B cell (primary cell): ENCODE data around the gene LRCH1. TPM values are rescaled to one million over a fixed set of nuclear protein-coding genes. Genes with fewer than 3 reads are reported as not detected.

Experiments
- ATAC-seq: fragments of 200-7000 bp; cut with Tn5 transposase; one replicate; pipeline ENCODE4 v1.10.0; 2021; ENCODE audit warnings: low read depth, mild to moderate bottlenecking, moderate number of reproducible peaks, moderate library complexity
- CTCF ChIA-PET: fragments of 350-600 bp; sonication (Branson Sonifier 250); formaldehyde crosslinking; loops from one replicate; lab custom pipeline; 2021; ENCODE audit warnings: antibody characterized with exemption, inconsistent platforms; lab: Charles Lee
- POLR2A ChIA-PET: fragments of 350-600 bp; sonication (Branson Sonifier 250); formaldehyde crosslinking; loops from one replicate; lab custom pipeline; 2021; ENCODE audit warnings: antibody characterized with exemption; lab: Charles Lee
- DNase-seq: peaks from one replicate; pipeline ENCODE4 v3.0.0; 2013
- H2AFZ ChIP-seq: 2 replicates; pipeline ENCODE4 v1.6.1; 2012; ENCODE audit warnings: mild to moderate bottlenecking, low read depth, low read length; ENCODE audit not compliant: insufficient read depth, poor library complexity, severe bottlenecking
- H3K27ac ChIP-seq, 2 donors: 1 replicate in 1 of 2; 2 replicates in 1 of 2; pipeline ENCODE4 v1.5.1; 2012 to 2013; ENCODE audit warnings: low read length in 2 of 2, mild to moderate bottlenecking in 2 of 2, moderate library complexity in 1 of 2
- H3K27me3 ChIP-seq, 4 experiments: fragments of 200-600 bp in 1 of 4; sonication (generic) in 1 of 4; replicated peaks in 1 of 4; 1 replicate in 2 of 4; 2 replicates in 2 of 4; pipeline versions ENCODE4 v1.6.1 to v1.7.0; 2013 to 2016; ENCODE audit warnings: low read length in 3 of 4, mild to moderate bottlenecking in 2 of 4, mixed read lengths in 1 of 4, moderate library complexity in 1 of 4; ENCODE audit not compliant: insufficient read depth in 4 of 4, control insufficient read depth in 3 of 4; ENCODE audit errors: control extremely low read depth in 1 of 4
- H3K36me3 ChIP-seq, 2 experiments: replicated peaks in 1 of 2; 1 replicate in 1 of 2; 2 replicates in 1 of 2; pipeline versions ENCODE4 v1.6.1 to v1.7.1; 2013; ENCODE audit warnings: low read length in 1 of 2; ENCODE audit not compliant: insufficient read depth in 2 of 2, control insufficient read depth in 1 of 2; ENCODE audit errors: control extremely low read depth in 1 of 2, extremely low read depth in 1 of 2
- H3K4me1 ChIP-seq, 2 donors: fragments of 200-600 bp in 1 of 2; sonication (generic) in 1 of 2; 1 replicate in 1 of 2; 2 replicates in 1 of 2; pipeline versions ENCODE4 v1.5.1 to v1.6.1; 2013 to 2017; ENCODE audit warnings: low read length in 2 of 2; ENCODE audit not compliant: control insufficient read depth in 2 of 2, insufficient read depth in 2 of 2
- H3K4me2 ChIP-seq: replicated peaks from 2 replicates; pipeline ENCODE3; 2012; ENCODE audit warnings: mild to moderate bottlenecking, low read depth, low read length; ENCODE audit not compliant: poor library complexity, severe bottlenecking
- H3K4me3 ChIP-seq, 5 experiments: fragments of 200-600 bp in 1 of 5; sonication (generic) in 1 of 5; 1 replicate in 3 of 5; 2 replicates in 2 of 5; pipeline versions ENCODE4 v1.5.1 to v1.7.0; 2011 to 2016; ENCODE audit warnings: low read length in 4 of 5, mild to moderate bottlenecking in 4 of 5, low read depth in 2 of 5, control low read depth in 1 of 5, moderate library complexity in 1 of 5; ENCODE audit not compliant: insufficient read depth in 1 of 5; ENCODE audit errors: control extremely low read depth in 1 of 5, extremely low read depth in 1 of 5
- H3K79me2 ChIP-seq: fragments of 200-600 bp; sonication (generic); one replicate; pipeline ENCODE4 v1.6.0; 2016; ENCODE audit warnings: low read length; ENCODE audit not compliant: control insufficient read depth, insufficient read depth
- H3K9ac ChIP-seq: fragments of 200-600 bp; sonication (generic); 2 replicates; pipeline ENCODE4 v1.6.1; 2017; ENCODE audit warnings: mild to moderate bottlenecking, low read length, moderate library complexity
- H3K9me3 ChIP-seq, 3 donors: one replicate each; pipeline versions ENCODE4 v1.6.1 to v1.7.1; 2013; ENCODE audit warnings: low read length in 2 of 3; ENCODE audit not compliant: control insufficient read depth in 2 of 3, insufficient read depth in 1 of 3; ENCODE audit errors: control extremely low read depth in 1 of 3
- H4K20me1 ChIP-seq: 2 replicates; pipeline ENCODE4 v1.6.0; 2012; ENCODE audit warnings: mild to moderate bottlenecking, low read length; ENCODE audit not compliant: insufficient read depth, control insufficient read depth, poor library complexity, severe bottlenecking
- H3K27ac Mint-ChIP-seq: one replicate; pipeline ENCODE4 v1.8.0; 2021; ENCODE audit warnings: mixed read lengths
- H3K27me3 Mint-ChIP-seq: one replicate; pipeline ENCODE4 v1.8.0; 2021; ENCODE audit warnings: mixed read lengths
- H3K4me1 Mint-ChIP-seq: one replicate; pipeline ENCODE4 v1.8.0; 2021; ENCODE audit warnings: mixed read lengths
- H3K4me3 Mint-ChIP-seq: one replicate; pipeline ENCODE4 v1.8.0; 2021; ENCODE audit warnings: mixed read lengths
- H3K9me3 Mint-ChIP-seq: one replicate; pipeline ENCODE4 v1.8.0; 2022; ENCODE audit warnings: mixed read lengths; ENCODE audit not compliant: insufficient read depth
- CTCF ChIP-seq: fragments of 200-600 bp; IDR thresholded peaks from one replicate; pipeline ENCODE4 v1.8.0; 2022; ENCODE audit warnings: antibody characterized with exemption, mild to moderate bottlenecking
- EZH2 ChIP-seq: IDR thresholded peaks from 2 replicates; pipeline ENCODE4 v1.6.1; 2012; ENCODE audit warnings: borderline replicate concordance, low read depth, mild to moderate bottlenecking, moderate library complexity, low read length; ENCODE audit not compliant: insufficient read depth, poor library complexity, severe bottlenecking
- WGBS: methylation state at CpG from one replicate; pipeline ENCODE4 v1.1.5; 2013; ENCODE audit warnings: missing lambda C conversion rate; ENCODE audit not compliant: insufficient coverage; 5-methylcytosine and 5-hydroxymethylcytosine counted together
- intact Hi-C: fragments of 100-400 bp; cut with micrococcal nuclease; formaldehyde crosslinking; loops from one replicate; pipeline ENCODE4 v1.10.0; 2022
- polyA plus RNA-seq: library from polyadenylated mRNA; depleted of rRNA; stranded (reverse); fragments of >200 nt; gene quantifications from 2 replicates; pipeline ENCODE4 v1.2.3, GENCODE V29; 2012
- total RNA-seq, 2 donors: library from RNA; stranded (reverse); fragments of 120-200 nt in 1 of 2; gene quantifications; 1 replicate in 1 of 2; 2 replicates in 1 of 2; pipeline versions ENCODE4 v1.2.3 to v1.2.4, GENCODE V29; 2013 to 2022

Gene LRCH1
- total and polyA plus RNA-seq, 2 donors (not counting 1 experiment from before 2014, with no cell fraction given), result 13.0 to 50.3 TPM

GRCh38 chr13:46507981-46508380 is 45.0 kb upstream of the LRCH1 start:
- no peaks in the 10 kb centered on the region for H3K9me3 ChIP-seq
- H3K27ac ChIP-seq, result no peak overlapping the region
- intact Hi-C loops, result no loop called here
- Mint-ChIP-seq H3K27me3 (peaks cover 3% of the 10 kb centered on the region), H3K27ac (no peak overlapping the region), H3K4me3 (no peak overlapping the region), H3K9me3 (no peaks in the 10 kb centered on the region), H3K4me1 (peaks cover 2% of the 10 kb centered on the region)
- CTCF ChIA-PET, result interaction anchor here (1.0 kb wide), 1 partner anchor 44 kb away, joined by 3 read pairs; no protein-coding TSS in a partner anchor
- POLR2A ChIA-PET, result no interaction called here
- no peak overlapping the region for H2AFZ ChIP-seq
- H3K9ac ChIP-seq, result no peak overlapping the region
- no peaks in the 10 kb centered on the region for H3K79me2 ChIP-seq
- no peaks in the 10 kb centered on the region for H4K20me1 ChIP-seq
- DNase-seq, result no peak
- WGBS, result no CpG with 5 or more reads among the region's 1 CpG
- TF ChIP-seq CTCF, result no peak
- TF ChIP-seq EZH2, result no peak
- no peak overlapping the region for H3K4me2 ChIP-seq
- H3K4me3 ChIP-seq, result no peak overlapping the region
- no peaks in the 10 kb centered on the region for H3K27me3 ChIP-seq
- ATAC-seq, result no peak
- no peaks in the 10 kb centered on the region for H3K36me3 ChIP-seq
- no peaks in the 10 kb centered on the region for H3K4me1 ChIP-seq

GRCh38 chr13:46509981-46510380 is 43.0 kb upstream of the LRCH1 start:
- no peak overlapping the region for H3K27ac ChIP-seq
- peaks cover 0 to 3% (median 0%) of the 10 kb centered on the region in 4 experiments for H3K27me3 ChIP-seq
- no peaks in the 10 kb centered on the region for H4K20me1 ChIP-seq
- ATAC-seq, result no peak
- Mint-ChIP-seq H3K27me3 (peaks cover 6% of the 10 kb centered on the region), H3K4me3 (no peak overlapping the region), H3K9me3 (no peaks in the 10 kb centered on the region), H3K4me1 (peaks cover 2% of the 10 kb centered on the region), H3K27ac (no peak overlapping the region)
- 82% methylated on average over 3 of the region's 4 CpGs for WGBS
- no peaks in the 10 kb centered on the region for H3K4me1 ChIP-seq
- intact Hi-C loops, result no loop called here
- ChIA-PET POLR2A (no interaction called here), CTCF (no interaction called here)
- no peak overlapping the region for H3K9ac ChIP-seq
- H3K4me3 ChIP-seq, result no peak overlapping the region
- no peak overlapping the region for H3K4me2 ChIP-seq
- no peak for DNase-seq
- no peaks in the 10 kb centered on the region for H3K9me3 ChIP-seq
- no peak overlapping the region for H2AFZ ChIP-seq
- TF ChIP-seq EZH2 (no peak), CTCF (no peak)
- H3K79me2 ChIP-seq, result no peaks in the 10 kb centered on the region
- H3K36me3 ChIP-seq, result no peaks in the 10 kb centered on the region
